Inflammatory macrophage (primary cell): ENCODE data around the gene NFKBIL1.
"Not testable (repeated sequence)": the region's sequence is repeated elsewhere in the genome, so short reads cannot be mapped to it uniquely, and the experiment has no call there.

Experiments
- DNase-seq, 2 donors: peaks; one replicate each; pipeline ENCODE4 v3.0.0-alpha.2; 2020 to 2022
- total RNA-seq, 18 experiments: gene quantifications; one replicate each; lab custom pipeline; 2026; ENCODE audit warnings: mixed read lengths in 6 of 18, inconsistent platforms in 2 of 18; lab: John Stamatoyannopoulos, UW

Gene NFKBIL1, protein sequence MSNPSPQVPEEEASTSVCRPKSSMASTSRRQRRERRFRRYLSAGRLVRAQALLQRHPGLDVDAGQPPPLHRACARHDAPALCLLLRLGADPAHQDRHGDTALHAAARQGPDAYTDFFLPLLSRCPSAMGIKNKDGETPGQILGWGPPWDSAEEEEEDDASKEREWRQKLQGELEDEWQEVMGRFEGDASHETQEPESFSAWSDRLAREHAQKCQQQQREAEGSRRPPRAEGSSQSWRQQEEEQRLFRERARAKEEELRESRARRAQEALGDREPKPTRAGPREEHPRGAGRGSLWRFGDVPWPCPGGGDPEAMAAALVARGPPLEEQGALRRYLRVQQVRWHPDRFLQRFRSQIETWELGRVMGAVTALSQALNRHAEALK
- total RNA-seq, result 5.0 to 12.1 (median 6.9) reads per million in 18 experiments

DNA sequence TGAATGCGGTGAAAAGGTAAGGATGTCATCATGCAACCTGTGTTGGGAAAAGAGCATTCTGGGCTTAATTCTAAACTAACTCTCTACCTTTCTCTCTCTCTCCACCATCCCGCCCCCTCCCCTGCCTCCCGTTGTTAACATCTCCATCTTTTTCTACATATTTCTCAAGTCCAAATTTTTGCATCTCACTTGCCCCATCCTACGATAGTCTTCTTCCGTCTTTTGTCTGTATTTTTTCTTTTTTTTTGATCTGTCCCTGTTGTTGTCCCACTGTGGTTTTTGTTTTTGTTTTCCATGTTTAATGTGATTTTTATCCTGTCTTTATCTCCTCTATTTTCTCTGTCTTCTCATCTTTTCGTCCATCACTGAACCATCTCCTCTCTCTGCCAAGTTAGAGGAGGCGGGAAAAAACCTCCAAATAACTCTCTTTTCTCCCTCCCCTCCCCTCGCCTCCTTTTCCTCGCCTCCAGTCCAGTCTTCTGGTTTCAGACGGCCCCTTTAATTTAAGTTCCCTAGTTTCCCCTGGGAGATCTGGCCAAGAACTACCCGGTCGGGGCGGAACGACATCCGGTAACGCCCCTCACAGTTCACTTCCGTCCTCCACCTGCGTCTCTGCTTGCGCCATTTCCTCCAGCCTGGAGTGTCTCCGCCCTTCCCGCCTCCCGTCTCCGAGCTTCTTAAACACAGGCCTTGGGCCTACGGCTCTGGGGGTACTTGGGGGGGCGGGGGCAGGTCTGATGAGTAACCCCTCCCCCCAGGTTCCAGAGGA is at the start of gene NFKBIL1:
Gene NFKBIL1 (plus strand): TSS at position 651 of the 769 bp plus-strand sequence. CDS start 87 bp downstream, at position 738.
- DNase-seq, result peak; percentile 96

DNA sequence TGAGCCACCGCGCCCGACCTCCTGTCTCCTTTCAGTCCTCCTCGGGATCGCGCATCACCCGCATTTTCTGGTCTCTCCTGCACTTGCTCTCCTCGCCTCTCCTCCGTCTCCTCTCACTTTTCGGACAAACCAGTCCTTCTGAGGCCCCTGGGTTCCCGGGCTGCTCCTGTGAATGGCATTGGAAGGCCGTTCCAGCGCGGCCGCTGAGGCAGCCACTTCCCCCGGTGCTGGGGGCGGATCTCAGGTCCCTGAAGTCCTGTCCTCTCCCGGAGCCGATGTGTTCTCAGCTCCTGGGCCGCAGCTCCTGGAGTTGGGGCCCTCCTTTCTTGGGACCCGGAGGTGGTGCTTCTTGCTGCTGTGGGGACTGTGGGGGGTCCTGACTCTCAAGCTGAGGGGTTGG is 48.7 kb upstream of the NFKBIL1 start:
- DNase-seq, result no peak

DNA sequence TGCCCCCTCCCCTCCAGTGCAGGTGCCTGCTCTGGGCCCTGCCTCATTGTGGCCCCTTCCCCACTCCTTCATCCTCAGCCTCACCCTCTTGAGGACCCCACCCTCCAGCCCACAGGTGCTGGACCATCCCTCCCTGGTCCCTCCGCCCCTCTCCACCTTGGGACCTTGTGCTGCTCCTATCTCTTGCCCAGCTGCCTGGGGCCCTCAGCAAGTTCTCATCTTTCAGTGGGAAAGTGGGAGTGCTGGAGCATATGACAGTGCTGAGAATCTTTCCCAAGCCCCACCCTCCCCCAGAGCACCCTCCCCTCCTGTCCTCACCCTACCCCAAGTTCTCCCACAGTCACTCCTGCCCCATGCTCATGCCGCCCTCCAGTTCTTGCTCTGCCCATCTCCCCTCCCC is 47.8 kb upstream of the NFKBIL1 start:
- not testable (repeated sequence) for DNase-seq

DNA sequence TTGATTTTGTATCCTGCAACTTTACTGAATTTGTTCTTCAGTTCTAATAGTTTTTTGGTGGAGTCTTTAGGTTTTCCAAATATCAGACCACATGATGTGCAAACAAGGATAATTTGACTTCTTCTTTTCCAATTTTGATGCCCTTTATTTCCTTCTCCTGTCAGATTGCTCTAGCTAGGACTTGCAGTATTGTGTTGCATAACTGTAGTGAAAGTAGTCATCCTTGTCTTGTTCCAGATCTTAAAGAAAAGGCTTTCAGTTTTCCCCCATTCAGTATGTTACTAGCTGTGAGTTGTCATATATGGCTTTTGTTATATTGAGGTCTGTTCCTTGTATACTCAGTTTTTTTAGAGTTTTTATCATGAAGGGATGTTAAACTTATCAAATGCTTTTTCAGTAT is 44.8 kb upstream of the NFKBIL1 start:
- DNase-seq, result peak; percentile 10 to 44

DNA sequence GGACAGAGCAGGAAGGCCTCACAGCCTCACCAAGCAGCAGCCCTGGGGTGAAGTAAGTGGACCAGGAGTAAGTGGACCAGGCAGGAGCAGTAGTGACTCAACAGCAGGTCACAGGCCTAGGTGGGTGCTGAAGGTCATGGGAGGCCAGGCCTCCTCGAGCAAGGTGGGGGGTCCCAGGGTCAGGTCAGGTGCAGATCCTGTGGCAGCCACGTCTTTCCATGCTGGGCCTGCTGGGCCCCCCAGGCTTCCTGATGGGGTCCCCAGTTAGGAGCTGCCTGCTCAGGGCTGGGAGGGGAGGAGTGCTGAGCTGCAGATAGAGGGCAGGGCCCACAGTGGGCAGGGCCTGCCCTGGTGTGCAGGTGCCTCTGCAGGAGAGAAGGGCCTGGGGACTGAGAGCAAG is 38.4 kb upstream of the NFKBIL1 start:
- DNase-seq, result not testable (repeated sequence)

DNA sequence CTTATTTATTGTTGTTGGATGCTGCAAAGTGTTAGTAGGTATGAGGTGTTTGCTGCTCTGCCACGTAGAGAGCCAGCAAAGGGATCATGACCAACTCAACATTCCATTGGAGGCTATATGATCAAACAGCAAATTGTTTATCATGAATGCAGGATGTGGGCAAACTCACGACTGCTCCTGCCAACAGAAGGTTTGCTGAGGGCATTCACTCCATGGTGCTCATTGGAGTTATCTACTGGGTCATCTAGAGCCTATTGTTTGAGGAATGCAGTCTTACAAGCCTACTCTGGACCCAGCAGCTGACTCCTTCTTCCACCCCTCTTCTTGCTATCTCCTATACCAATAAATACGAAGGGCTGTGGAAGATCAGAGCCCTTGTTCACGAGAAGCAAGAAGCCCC is 37.4 kb upstream of the NFKBIL1 start:
- no peak for DNase-seq

DNA sequence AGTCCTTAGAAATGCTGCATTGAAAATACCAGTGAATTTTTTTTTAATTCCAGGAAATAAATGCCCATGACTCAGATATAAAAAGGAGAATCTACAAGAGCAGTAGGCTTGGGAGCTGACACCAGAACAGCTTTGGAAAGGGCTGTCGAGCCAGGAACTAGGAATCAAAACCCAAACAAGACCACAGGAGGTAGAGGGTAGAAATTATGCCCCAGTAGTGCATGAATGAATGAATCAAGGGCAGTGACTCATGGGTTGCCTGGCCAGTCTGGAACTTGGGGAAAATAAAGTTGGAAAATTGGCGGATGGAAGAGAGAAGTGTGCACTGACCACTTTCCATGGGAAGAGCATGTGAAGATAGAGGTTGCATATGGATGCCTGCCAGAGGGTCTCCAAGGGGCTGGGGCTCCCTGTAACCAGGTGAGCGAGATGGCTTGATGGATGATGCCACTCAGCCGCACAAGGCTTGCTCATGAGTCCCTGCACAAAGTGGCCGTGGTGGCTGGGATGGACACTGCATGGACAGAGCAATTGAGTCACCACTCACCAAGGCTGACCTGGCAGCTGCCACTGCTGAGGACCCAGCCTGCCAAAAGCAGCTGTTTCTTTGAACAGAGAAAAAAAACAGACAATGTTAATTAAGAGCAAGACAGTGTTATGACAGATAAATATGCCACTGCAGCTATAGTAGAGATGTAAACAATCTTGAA is 33.8 kb upstream of the NFKBIL1 start:
- no peak for DNase-seq

DNA sequence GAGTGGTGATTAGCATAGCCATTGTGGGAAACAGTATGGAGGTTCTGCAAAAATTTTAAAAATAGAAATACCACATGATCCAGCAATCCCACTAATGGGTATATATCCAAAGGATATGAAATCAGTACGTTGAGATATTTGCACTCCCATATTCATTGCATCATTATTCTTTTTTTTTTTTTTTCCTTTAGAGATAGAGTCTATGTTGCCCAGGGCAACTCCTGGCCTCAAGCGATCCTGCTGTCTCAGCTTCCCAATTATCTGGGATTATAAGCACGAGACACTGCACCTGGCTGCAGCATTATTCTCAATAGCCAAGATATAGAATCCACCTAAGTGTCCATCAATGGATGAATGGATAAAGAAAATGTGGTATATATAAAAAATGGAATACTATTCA is 25.6 kb upstream of the NFKBIL1 start:
- no peak for DNase-seq

DNA sequence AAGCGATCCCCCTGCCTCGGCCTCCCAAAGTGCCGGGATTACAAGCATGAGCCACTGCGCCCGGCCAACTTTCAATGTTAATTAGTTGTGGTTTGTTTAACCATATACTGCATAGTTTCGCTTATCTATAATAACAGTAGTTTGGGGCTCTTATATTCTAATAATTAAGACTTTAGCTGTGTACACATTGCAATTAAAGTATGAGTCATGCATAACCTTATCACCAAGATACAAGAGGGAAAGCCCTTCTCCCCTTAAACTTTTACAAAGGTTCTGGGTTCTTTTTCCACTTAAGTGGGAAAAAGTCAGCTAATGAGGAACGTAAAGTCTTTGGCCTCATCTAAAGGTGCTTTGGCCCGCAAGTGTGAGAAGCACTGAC is 21.9 kb upstream of the NFKBIL1 start:
- no peak for DNase-seq

DNA sequence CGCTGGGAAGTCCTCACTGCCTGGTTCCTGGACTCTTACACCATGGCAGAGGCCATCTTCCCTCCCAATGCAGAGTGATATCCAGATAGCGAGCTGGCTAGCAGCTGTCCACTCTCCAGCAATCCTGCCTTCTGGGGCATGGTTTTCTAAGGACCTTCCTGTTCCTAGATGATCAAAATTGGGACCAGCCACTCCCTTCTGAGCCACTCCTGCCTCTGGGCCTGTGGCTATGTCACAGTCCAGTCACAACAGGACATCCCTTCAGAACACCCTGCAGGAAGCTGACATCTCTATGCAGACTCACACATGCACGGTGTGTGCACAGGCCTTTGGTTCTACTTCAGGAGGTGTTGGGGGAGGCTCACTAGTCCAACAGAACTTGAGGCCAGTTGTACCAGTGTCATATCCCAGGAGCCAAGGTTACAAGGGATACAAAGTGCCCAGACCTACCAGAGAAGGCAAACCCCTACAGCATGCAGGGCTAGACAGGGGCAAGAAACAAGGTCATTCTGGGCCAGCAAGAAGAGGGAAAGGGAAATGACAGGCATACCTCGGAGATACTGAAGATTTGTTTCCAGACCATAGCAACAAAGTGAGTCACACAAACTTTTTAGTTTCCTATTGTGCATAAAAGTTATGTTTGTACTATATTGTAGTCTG is 21.3 kb upstream of the NFKBIL1 start:
- DNase-seq, result no peak

DNA sequence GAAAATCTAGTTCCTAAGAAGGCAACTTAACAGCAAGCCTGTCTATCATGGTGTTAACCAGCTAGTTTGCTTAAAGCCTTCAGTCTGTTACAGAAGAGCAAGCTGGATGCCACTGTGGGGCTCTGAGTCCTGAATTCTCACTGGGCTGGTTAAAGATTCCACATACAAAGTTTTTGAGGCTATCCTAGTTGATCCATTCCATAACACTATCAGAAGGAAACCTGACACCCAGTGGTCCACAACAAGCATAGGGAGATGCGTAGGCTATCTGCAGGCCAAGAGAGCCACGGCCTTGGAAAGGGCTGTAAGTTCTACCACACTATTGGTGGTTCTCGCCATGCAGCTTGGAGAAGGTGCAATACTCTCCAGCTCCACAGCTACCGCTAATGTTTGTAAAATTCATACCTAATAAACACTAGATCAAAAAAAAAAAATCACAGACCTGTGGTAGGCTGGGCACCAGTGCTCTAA is 19.1 kb upstream of the NFKBIL1 start:
- peak in 1 of 2 donors; percentile 8 for DNase-seq

DNA sequence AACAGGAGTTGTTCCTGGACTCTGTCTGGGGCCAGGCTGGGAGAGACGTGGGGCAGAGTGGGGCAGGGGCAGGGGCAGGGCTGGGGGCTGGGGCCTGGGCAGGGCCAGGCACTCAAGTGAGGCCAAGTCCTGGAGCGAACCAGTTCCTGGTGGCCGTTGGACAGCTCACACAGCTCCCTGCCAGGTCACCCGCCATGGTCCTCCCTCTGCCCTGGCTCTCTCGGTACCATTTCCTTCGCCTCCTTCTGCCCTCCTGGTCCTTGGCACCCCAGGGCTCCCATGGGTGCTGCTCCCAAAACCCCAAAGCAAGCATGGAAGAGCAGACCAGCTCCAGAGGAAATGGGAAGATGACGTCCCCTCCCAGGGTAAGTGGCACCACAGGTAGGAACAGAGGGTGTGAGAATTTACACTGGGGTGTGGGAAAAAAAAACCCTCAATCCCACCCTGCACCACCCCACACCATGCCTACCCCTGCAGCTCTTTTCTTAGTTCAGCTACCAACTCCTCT is 18.5 kb upstream of the NFKBIL1 start, which contains the start of gene MCCD1:
Gene MCCD1 (plus strand): TSS at position 142 of the 508 bp plus-strand sequence. CDS start 53 bp downstream, at position 195.
- no peak for DNase-seq

DNA sequence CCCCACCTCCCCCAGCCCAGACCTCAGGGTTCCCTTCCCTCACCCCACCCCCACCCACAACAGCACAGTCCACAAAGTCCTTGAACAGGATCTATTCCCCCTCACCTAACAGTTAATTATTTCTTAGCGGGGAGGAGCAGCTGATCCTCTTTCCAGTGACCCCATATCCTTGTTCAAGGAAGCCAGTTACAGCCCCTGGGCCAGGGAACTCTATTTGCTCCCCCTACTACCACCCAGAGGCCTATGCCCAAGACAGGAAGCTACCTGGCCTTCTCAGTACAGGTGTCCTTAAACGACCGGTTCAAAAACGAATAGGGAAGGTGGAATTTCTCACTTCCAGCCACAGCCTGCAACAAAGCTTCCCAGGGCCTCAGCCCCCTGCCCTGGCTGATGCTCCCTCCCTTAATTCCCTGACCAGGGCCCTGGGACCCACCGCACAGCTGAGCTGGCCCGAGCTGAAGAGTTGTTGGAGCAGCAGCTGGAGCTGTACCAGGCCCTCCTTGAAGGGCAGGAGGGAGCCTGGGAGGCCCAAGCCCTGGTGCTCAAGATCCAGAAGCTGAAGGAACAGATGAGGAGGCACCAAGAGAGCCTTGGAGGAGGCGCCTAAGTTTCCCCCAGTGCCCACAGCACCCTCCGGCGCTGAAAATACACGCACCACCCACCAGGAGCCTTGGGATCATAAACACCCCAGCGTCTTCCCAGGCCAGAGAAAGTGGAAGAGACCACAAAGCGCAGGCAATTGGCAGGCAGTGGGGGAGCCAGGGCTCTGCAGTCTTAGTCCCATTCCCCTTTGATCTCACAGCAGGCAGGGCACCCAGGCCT is 17.9 kb upstream of the NFKBIL1 start:
- no peak for DNase-seq

DNA sequence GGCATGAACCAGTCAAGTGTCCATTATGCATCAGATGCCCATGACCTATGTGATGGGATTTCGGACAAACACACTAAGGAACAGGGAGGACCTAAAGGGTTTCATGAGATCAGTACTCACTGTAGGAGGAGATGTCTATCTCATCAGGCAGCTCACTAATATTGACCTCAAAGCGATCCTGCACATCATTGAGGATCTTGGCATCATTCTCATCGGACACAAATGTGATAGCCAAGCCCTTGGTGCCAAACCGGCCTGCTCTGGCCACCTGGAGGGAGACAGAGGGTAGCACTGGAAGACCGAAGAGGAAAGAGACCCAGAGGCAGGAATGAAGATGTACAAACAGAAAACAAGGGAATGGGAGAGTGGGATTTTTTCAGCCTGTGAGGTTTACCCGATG is 16.7 kb upstream of the NFKBIL1 start:
- DNase-seq, result no peak

DNA sequence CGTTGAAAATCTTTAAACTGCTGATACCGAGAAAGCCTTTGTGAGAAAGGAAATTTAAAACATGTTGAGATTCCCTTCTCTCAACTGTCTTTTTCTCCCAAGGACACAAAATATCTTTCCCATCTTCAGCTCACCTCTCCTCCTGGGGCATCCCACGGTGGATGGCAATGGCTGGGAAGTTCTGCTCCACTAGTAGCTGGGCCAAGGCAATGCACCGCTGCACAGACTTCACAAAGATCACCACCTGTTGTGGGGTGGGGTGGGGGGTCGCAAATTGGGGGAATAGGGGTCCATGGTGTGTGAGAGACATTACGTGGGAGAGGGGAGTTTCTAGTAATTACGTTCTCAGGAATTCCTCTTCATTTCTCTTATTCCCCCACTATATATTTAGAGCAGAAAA is 16.2 kb upstream of the NFKBIL1 start:
- DNase-seq, result no peak

DNA sequence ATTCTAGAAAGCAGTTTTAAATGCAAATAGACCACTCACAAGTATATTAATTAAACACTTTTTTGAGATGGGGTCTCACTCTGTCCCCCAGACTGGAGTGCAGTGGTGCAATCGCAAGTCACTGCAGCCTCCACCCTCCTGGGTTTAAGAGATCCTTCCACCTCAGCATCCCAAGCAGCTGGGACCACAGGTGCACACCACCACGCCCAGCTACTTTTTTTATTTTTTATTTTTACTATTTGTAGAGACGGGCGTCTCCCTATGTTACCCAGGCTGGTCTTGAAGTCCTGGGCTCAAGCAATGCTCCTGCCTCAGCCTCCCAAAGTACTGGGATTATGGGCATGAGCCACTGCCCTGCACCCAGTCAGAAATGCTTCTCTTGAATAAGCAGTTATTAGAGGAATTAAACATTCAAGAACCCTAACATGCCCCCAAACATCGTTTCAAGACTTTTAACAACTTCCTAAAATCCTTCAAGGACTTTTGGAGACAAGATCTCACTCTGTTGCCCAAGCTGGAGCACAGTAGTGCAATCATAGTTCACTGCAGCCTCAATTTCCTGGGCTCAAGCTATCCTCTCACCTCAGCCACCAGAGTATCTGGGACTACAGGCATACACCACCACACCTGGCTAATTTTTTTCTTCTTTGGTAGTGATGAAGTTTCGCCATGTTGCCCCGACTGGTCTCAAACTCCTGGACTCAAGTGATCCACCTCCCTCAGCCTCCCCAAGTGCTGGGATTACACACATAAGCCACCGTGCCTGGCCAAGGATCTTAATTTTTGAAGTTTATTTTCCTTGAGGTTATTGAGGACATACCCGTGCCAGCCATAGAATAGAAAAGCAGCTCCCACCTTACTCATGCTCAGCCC is 15.4 kb upstream of the NFKBIL1 start:
- DNase-seq, result no peak

DNA sequence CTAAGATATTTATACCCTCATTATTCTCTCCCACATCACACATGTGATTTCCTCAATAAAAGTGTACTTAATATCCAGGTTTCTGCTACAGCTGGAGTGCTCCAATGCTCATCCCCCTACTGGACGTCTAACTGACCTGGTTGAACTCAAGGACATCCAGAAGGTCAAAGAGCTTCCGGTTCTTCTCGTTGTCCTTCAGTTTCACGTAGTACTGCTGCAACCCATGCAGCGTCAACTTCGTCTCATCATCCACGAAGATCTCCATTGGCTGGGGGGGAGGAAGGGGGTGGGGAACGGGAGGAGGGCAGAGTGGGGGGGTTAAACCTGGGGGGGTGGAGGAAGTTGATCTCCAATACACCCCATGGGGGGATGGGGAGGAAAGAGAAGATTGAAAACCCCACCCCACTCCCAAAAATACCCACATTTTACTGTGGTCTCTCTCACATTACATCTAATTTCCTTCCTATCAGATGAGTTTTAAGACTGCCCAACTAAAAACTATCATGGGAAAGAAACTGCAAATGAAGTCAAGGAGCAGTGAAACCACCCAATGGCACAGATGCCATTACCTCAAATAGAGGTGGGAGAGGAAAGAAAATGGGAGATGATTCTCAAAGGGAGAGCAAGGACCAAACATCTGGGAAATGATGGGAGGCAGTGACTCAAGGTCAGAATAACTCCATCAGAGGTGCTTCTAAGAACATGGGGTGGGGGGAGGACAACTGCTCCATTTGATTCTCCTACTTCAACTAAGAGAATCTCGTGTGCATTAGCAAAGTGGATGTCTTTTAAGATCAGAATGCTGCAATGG is 14.6 kb upstream of the NFKBIL1 start:
- no peak for DNase-seq

DNA sequence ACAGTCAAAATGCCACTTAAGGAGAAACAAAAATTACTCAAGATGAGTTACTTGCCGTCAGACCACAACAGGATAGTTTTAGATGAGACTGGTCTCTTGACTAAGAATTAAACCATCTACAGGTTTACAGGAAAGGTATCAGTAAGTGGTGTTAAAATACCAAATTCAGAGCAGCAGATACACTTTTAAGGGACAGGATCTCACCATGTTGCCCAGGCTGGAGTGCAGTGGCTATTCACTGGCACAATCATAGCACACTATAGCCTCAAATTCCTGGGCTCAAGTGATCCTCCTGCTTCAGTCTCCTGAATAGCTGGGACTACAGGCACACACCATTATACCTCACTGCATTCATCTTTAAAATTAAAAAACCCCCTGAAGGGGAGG is 14.0 kb upstream of the NFKBIL1 start:
- DNase-seq, result no peak

DNA sequence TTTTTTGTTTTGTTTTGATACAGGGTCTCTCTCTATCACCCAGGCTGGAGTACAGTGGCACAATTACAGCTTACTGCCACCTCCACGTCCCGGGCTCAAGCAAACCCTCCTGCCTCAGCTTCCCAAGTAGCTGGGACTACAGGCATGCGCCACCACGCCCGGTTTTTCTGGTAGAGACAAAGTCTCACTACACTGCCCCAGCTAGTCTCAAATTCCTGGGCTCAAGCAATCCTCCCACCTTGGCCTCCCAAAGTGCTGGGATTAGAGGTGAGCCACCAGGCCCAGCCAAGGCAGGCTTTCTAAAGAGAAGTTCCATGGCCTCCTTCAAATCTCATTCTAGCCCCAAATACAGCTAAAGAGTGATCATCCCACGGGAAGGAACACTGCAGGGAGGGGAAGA is 13.4 kb upstream of the NFKBIL1 start:
- no peak for DNase-seq
